ENCODE measurements around the gene BTBD10.

Gene BTBD10

DNA sequence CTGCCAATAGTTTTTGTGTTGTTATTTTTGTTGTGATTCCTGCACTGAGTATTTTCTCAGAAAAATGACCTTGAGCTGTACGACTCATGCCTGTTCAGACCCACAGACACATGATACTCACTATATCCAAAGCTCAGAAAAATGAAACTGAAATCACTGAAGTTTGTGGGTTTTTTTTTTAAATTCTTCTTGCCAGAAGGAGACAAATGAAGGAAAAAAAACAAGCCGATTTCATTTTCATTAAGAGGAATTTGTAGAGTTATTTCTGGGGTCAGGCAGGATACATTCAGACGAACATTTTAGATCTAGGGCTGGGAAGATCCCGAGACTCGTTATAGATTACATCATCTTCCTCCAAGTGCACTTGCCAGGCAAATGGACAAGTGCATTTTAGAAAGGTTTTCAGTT lies 125.0 kb downstream of the BTBD10 start:
- DNase-seq, result no peak
